ENCODE measurements around the gene VSTM2L.

Gene VSTM2L

DNA sequence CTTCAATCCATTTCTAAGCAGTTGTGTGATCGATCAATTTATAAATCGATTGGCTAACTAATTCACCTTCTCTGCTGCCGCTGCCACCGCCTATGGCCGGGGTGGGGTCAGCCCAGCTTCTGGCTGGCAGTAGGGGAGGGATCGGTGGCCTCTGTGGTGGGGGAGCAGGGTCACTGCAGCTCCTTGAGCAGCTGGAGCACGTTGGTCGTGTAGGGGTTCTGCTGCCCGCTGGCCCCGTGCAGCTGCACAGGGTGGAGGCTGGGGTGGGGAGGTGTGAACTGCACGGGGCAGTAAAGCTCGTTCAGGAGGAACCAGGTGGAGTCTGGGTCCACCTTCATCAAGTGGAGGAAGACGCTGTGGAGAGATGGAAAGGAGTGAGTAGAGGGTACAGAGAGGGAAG is 80.4 kb downstream of the VSTM2L start:
- Histone ChIP-seq H4K20me1 (ENCODE audit: insufficient read depth, low read length) (no peaks in the 10 kb centered on the region), H3K9me3 (ENCODE audit: low read length) (no peaks in the 10 kb centered on the region), H3K36me3 (ENCODE audit: insufficient read depth, low read length) (peaks cover 39% of the 10 kb centered on the region), H3K27me3 (ENCODE audit: insufficient read depth, low read length) (no peaks in the 10 kb centered on the region), H3K9ac (ENCODE audit: low read length) (no peak overlapping the region), H3F3A (ENCODE audit: insufficient read depth, low read length) (no peaks in the 10 kb centered on the region), H3K27ac (ENCODE audit: low read depth, low read length, poor library complexity, severe bottlenecking) (no peak overlapping the region), H3K79me2 (ENCODE audit: insufficient read depth, low read length) (no peaks in the 10 kb centered on the region), H3K4me3 (ENCODE audit: low read depth, low read length, poor library complexity, severe bottlenecking) (no peak overlapping the region), H3K9me2 (ENCODE audit: low read depth, low read length) (no peaks in the 10 kb centered on the region), H3K4me1 (ENCODE audit: insufficient read depth, low read length, severe bottlenecking) (no peaks in the 10 kb centered on the region), H3K4me2 (ENCODE audit: low read length) (no peak overlapping the region), H2AFZ (ENCODE audit: low read length) (no peak overlapping the region)
- TF ChIP-seq CTCF (IDR thresholded peaks at IDR 0.05; ENCODE audit: low read length), result no peak
- TF ChIP-seq EZH2 (IDR thresholded peaks at IDR 0.05; ENCODE audit: borderline replicate concordance, low read length), result no peak

DNA sequence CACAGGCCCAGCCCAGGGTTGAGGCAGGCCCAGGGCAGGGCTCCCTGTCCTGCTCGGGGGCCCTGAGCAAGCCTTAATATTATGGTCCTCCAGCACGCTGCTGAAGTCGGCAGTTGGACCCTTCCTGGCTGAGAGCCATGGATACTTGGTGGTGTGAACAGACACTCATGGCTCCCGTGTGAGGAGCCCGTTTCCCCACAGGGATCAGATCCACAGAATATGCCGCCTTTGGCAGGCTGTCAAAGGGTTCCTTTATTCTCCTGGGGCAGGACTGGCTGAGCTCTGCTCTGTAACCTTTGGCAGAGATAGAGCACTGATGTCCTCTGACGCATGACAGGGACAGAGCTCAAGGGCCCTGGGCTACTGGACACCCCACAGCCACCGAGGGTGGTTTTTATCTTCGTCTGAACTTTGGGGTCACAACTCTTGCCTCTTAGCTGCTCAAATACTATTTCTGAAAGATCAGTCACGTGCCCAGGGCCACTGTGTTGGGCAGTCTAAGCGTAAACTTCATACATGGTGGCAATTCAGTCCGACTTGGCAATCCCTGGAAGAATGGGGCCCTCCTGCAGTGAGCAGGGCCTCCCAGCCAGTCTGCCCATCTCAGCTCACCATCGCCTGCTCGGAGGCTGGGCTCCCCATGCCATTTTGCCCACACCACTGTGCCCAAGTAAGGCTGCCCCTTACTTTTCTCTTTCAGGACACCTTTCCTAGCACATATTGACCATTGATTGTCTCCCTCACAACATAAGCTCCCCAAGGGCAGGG is 81.3 kb downstream of the VSTM2L start:
- H3K4me2 ChIP-seq (ENCODE audit: low read length), result no peak overlapping the region

GRCh38 chr20:37986044-37986858 is 83.3 kb downstream of the VSTM2L start:
- Histone ChIP-seq H3K4me2 (ENCODE audit: low read length) (no peak overlapping the region), H3F3A (ENCODE audit: insufficient read depth, low read length) (no peaks in the 10 kb centered on the region), H3K9me3 (ENCODE audit: low read length) (no peaks in the 10 kb centered on the region), H3K4me1 (ENCODE audit: insufficient read depth, low read length, severe bottlenecking) (peaks cover 21% of the 10 kb centered on the region), H4K20me1 (ENCODE audit: insufficient read depth, low read length) (no peaks in the 10 kb centered on the region), H3K27me3 (ENCODE audit: insufficient read depth, low read length) (no peaks in the 10 kb centered on the region), H3K36me3 (ENCODE audit: insufficient read depth, low read length) (peaks cover 54% of the 10 kb centered on the region), H3K27ac (ENCODE audit: low read depth, low read length, poor library complexity, severe bottlenecking) (no peak overlapping the region), H3K9ac (ENCODE audit: low read length) (no peak overlapping the region), H3K79me2 (ENCODE audit: insufficient read depth, low read length) (no peaks in the 10 kb centered on the region), H3K9me2 (ENCODE audit: low read depth, low read length) (no peaks in the 10 kb centered on the region), H3K4me3 (ENCODE audit: low read depth, low read length, poor library complexity, severe bottlenecking) (no peak overlapping the region), H2AFZ (ENCODE audit: low read length) (no peak overlapping the region)
- TF ChIP-seq CTCF (IDR thresholded peaks at IDR 0.05; ENCODE audit: low read length), result no peak
- TF ChIP-seq EZH2 (IDR thresholded peaks at IDR 0.05; ENCODE audit: borderline replicate concordance, low read length), result no peak

More for the DNA sequence above, 81.3 kb downstream of the VSTM2L start:
- Histone ChIP-seq H3K9me2 (ENCODE audit: low read depth, low read length) (no peaks in the 10 kb centered on the region), H3K9me3 (ENCODE audit: low read length) (no peaks in the 10 kb centered on the region), H3F3A (ENCODE audit: insufficient read depth, low read length) (no peaks in the 10 kb centered on the region), H3K9ac (ENCODE audit: low read length) (no peak overlapping the region), H3K4me3 (ENCODE audit: low read depth, low read length, poor library complexity, severe bottlenecking) (no peak overlapping the region), H3K4me1 (ENCODE audit: insufficient read depth, low read length, severe bottlenecking) (peaks cover under 1% of the 10 kb centered on the region), H3K36me3 (ENCODE audit: insufficient read depth, low read length) (peaks cover 48% of the 10 kb centered on the region), H4K20me1 (ENCODE audit: insufficient read depth, low read length) (no peaks in the 10 kb centered on the region), H3K27me3 (ENCODE audit: insufficient read depth, low read length) (no peaks in the 10 kb centered on the region), H3K79me2 (ENCODE audit: insufficient read depth, low read length) (no peaks in the 10 kb centered on the region), H2AFZ (ENCODE audit: low read length) (no peak overlapping the region), H3K27ac (ENCODE audit: low read depth, low read length, poor library complexity, severe bottlenecking) (no peak overlapping the region)
- no peak for TF ChIP-seq EZH2 (IDR thresholded peaks at IDR 0.05; ENCODE audit: borderline replicate concordance, low read length)
- TF ChIP-seq CTCF (IDR thresholded peaks at IDR 0.05; ENCODE audit: low read length), result no peak

Measured in OCI-LY1 (cell line).